Endothelial cell of umbilical vein (primary cell): Measurements from ENCODE around the gene LCOR. TPM values are rescaled to one million over a fixed set of nuclear protein-coding genes. Genes with fewer than 3 reads are reported as not detected.

Experiments
- BruUV-seq: library from RNA; stranded (reverse); fragments of 400-500 nt; replicated peaks from 2 replicates; lab custom pipeline; 2021; lab: Mats Ljungman, UMichigan
- CTCF ChIA-PET: fragments of 300-600, 350-600 bp; sonication (Branson Sonifier 250); formaldehyde crosslinking; loops from one replicate; lab custom pipeline; 2021; ENCODE audit warnings: antibody characterized with exemption, inconsistent platforms; lab: Charles Lee
- POLR2A ChIA-PET: fragments of 300-600, 350-600 bp; sonication (Branson Sonifier 250); formaldehyde crosslinking; loops from one replicate; lab custom pipeline; 2021; ENCODE audit warnings: antibody characterized with exemption, inconsistent platforms; lab: Charles Lee
- DNase-seq: peaks from one replicate; pipeline ENCODE4 v3.0.0-alpha.2; 2011; ENCODE audit warnings: low read depth, low spot score
- FAIRE-seq: peaks from 2 replicates; lab custom pipeline; 2011; peaks lifted over from hg19 to GRCh38; lab: Jason Lieb, UNC
- H2AFZ ChIP-seq: 2 replicates; pipeline ENCODE4 v1.6.0; 2012; ENCODE audit warnings: low read depth, low read length, control low read depth, inconsistent platforms
- H3K27ac ChIP-seq: 2 replicates; pipeline ENCODE4 v1.5.1; 2011; ENCODE audit warnings: low read depth, mild to moderate bottlenecking, control low read depth, low read length, moderate library complexity; ENCODE audit not compliant: insufficient read depth
- H3K27me3 ChIP-seq, 2 experiments: 2 replicates each; pipeline versions ENCODE4 v1.6.0 to v1.6.1; 2011; ENCODE audit warnings: low read length in 2 of 2, mixed read lengths in 1 of 2; ENCODE audit not compliant: control insufficient read depth in 2 of 2, insufficient read depth in 2 of 2
- H3K36me3 ChIP-seq, 2 experiments: 2 replicates in 1 of 2; 3 replicates in 1 of 2; pipeline ENCODE4 v1.5.1; 2011; ENCODE audit warnings: low read length in 2 of 2, mild to moderate bottlenecking in 1 of 2, moderate library complexity in 1 of 2; ENCODE audit not compliant: control insufficient read depth in 2 of 2, insufficient read depth in 2 of 2; ENCODE audit errors: extremely low read depth in 1 of 2
- H3K4me1 ChIP-seq: 3 replicates; pipeline ENCODE4 v1.5.1; 2011; ENCODE audit warnings: mild to moderate bottlenecking, low read length; ENCODE audit not compliant: control insufficient read depth, insufficient read depth; ENCODE audit errors: extremely low read depth
- H3K4me2 ChIP-seq: 2 replicates; pipeline ENCODE4 v1.6.1; 2011; ENCODE audit warnings: low read length, control low read depth, mixed read lengths; ENCODE audit not compliant: insufficient read depth
- H3K4me3 ChIP-seq, 3 experiments: fragments of 200-600 bp in 1 of 3; sonication (generic), shearing (Covaris generic) in 1 of 3; replicated peaks in 1 of 3; 2 replicates each; pipeline ENCODE4 v1.5.1; 2011 to 2016; ENCODE audit warnings: control low read depth in 3 of 3, low read length in 3 of 3, mild to moderate bottlenecking in 2 of 3, inconsistent platforms in 1 of 3, low read depth in 1 of 3, moderate library complexity in 1 of 3; ENCODE audit not compliant: insufficient read depth in 1 of 3
- H3K79me2 ChIP-seq: 2 replicates; pipeline ENCODE4 v1.6.0; 2012; ENCODE audit warnings: low read length, inconsistent platforms; ENCODE audit not compliant: control insufficient read depth, insufficient read depth
- H3K9ac ChIP-seq: replicated peaks from 2 replicates; pipeline ENCODE3; 2011; ENCODE audit warnings: low read length, control low read depth; ENCODE audit not compliant: insufficient read depth; ENCODE audit errors: extremely low read depth
- H3K9me1 ChIP-seq: replicated peaks from 3 replicates; pipeline ENCODE4 v1.6.0; 2011; ENCODE audit warnings: mild to moderate bottlenecking, low read length; ENCODE audit not compliant: control insufficient read depth, insufficient read depth; ENCODE audit errors: extremely low read depth
- H3K9me3 ChIP-seq: replicated peaks from 2 replicates; pipeline ENCODE4 v1.5.1; 2012; ENCODE audit warnings: low read length, inconsistent platforms; ENCODE audit not compliant: control insufficient read depth, insufficient read depth
- H4K20me1 ChIP-seq: replicated peaks from 2 replicates; pipeline ENCODE3; 2011; ENCODE audit warnings: mild to moderate bottlenecking, low read length; ENCODE audit not compliant: control insufficient read depth, insufficient read depth; ENCODE audit errors: extremely low read depth
- FOS ChIP-seq: IDR thresholded peaks from 2 replicates; pipeline ENCODE4 v1.6.1; 2011; ENCODE audit warnings: mild to moderate bottlenecking, low read length, moderate library complexity, borderline replicate concordance; ENCODE audit not compliant: insufficient read depth
- JUN ChIP-seq: IDR thresholded peaks from 2 replicates; pipeline ENCODE4 v1.6.1; 2011; ENCODE audit warnings: borderline replicate concordance, low read depth; ENCODE audit not compliant: insufficient read length, insufficient read depth
- MYC ChIP-seq: IDR thresholded peaks from one replicate; pipeline ENCODE4 v1.6.1; 2011; ENCODE audit warnings: mild to moderate bottlenecking, low read depth, low read length
- POLR2AphosphoS5 ChIP-seq: IDR thresholded peaks from 2 replicates; pipeline ENCODE4 v1.6.1; 2012; ENCODE audit warnings: low read depth, mild to moderate bottlenecking, control low read depth, low read length, moderate library complexity; ENCODE audit not compliant: insufficient read depth
- dilution Hi-C: fragments of 300-500 bp; cut with MboI; formaldehyde crosslinking; loops from one replicate; pipeline ENCODE4 v1.15.0; 2019; ENCODE audit warnings: low sequenced_read_pairs; ENCODE audit not compliant: extremely low pct_ligation_motif_present
- intact Hi-C: fragments of 100-400 bp; cut with micrococcal nuclease; formaldehyde crosslinking; loops from one replicate; pipeline ENCODE4 v1.10.0; 2022
- polyA plus RNA-seq, 4 experiments: library from polyadenylated mRNA; depleted of rRNA in 3 of 4; stranded (reverse) in 3 of 4; unstranded in 1 of 4; fragments of >200 nt; gene quantifications; 2 replicates each; pipeline versions ENCODE4 v1.2.1 to v1.2.3, GENCODE V29; 2011 to 2012; ENCODE audit warnings: missing spikeins in 1 of 4
- total RNA-seq: library from RNA; stranded (reverse); gene quantifications from 2 replicates; pipeline ENCODE4 v1.2.3, GENCODE V29; 2021
- TF ChIP-seq, protein P1 (sequence below), 2 donors: IDR thresholded peaks; 1 replicate in 1 of 2; 2 replicates in 1 of 2; pipeline ENCODE4 v1.5.1; 2011; ENCODE audit warnings: low read length in 2 of 2, mild to moderate bottlenecking in 2 of 2, moderate library complexity in 2 of 2, control low read depth in 1 of 2, inconsistent platforms in 1 of 2, low read depth in 1 of 2; ENCODE audit not compliant: insufficient read depth in 1 of 2; ENCODE audit errors: extremely low read depth in 1 of 2

LCOR gene
- total and polyA plus RNA-seq, 2 donors (not counting 3 experiments of a cell fraction or from before 2014, with no cell fraction given) = 11.6 to 39.0 TPM

GRCh38 chr10:96913906-96914305 lies 81.8 kb downstream of the LCOR start:
- BruUV-seq = no TSS peak
- POLR2A ChIA-PET = no interaction called here
- CTCF ChIA-PET = interaction anchor here (0.6 to 0.7 kb wide), 2 partner anchors 35 to 335 kb away, joined by 3 read pairs; no protein-coding TSS in a partner anchor
- no peak overlapping the region for H3K9ac ChIP-seq
- no peak overlapping the region for H3K27ac ChIP-seq
- H3K27me3 ChIP-seq = no peaks in the 10 kb centered on the region
- no peaks in the 10 kb centered on the region for H4K20me1 ChIP-seq
- intact Hi-C loops (loop anchor here (5.0 kb wide), 1 partner anchor 82 kb away; the partner anchor contains the start of gene LCOR), dilution Hi-C loops (no loop called here)
- H3K79me2 ChIP-seq = peaks cover 16% of the 10 kb centered on the region
- no peak overlapping the region for H3K4me2 ChIP-seq
- no peaks in the 10 kb centered on the region for H3K9me1 ChIP-seq
- no peak overlapping the region for H3K4me3 ChIP-seq
- FAIRE-seq (no peak), DNase-seq (no peak)
- TF ChIP-seq, protein P1, sequence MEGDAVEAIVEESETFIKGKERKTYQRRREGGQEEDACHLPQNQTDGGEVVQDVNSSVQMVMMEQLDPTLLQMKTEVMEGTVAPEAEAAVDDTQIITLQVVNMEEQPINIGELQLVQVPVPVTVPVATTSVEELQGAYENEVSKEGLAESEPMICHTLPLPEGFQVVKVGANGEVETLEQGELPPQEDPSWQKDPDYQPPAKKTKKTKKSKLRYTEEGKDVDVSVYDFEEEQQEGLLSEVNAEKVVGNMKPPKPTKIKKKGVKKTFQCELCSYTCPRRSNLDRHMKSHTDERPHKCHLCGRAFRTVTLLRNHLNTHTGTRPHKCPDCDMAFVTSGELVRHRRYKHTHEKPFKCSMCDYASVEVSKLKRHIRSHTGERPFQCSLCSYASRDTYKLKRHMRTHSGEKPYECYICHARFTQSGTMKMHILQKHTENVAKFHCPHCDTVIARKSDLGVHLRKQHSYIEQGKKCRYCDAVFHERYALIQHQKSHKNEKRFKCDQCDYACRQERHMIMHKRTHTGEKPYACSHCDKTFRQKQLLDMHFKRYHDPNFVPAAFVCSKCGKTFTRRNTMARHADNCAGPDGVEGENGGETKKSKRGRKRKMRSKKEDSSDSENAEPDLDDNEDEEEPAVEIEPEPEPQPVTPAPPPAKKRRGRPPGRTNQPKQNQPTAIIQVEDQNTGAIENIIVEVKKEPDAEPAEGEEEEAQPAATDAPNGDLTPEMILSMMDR (IDR thresholded peaks at IDR 0.05; ENCODE audit: extremely low read depth in 1 of 2, insufficient read depth in 1 of 2, low read depth in 1 of 2, low read length in 2 of 2) = no peak
- no peak for TF ChIP-seq JUN
- no peak for TF ChIP-seq FOS
- TF ChIP-seq POLR2AphosphoS5 = no peak
- H3K9me3 ChIP-seq = no peaks in the 10 kb centered on the region
- H3K4me1 ChIP-seq = no peaks in the 10 kb centered on the region
- H3K36me3 ChIP-seq = peaks cover 0 to 3% of the 10 kb centered on the region in 2 experiments
- no peak overlapping the region for H2AFZ ChIP-seq

- intact Hi-C loops = no loop called here
Observed at GRCh38 chr10:96917628-96918027, 85.5 kb downstream of the LCOR start.

More at GRCh38 chr10:96917628-96918027, 85.5 kb downstream of the LCOR start:
- H4K20me1 ChIP-seq = no peaks in the 10 kb centered on the region
- H3K36me3 ChIP-seq = peaks cover 0 to 3% of the 10 kb centered on the region in 2 experiments
- H3K4me2 ChIP-seq = no peak overlapping the region
- H3K27ac ChIP-seq = no peak overlapping the region
- no peaks in the 10 kb centered on the region for H3K27me3 ChIP-seq
- no peak for FAIRE-seq
- H3K79me2 ChIP-seq = peaks cover 28% of the 10 kb centered on the region
- dilution Hi-C loops = no loop called here
- BruUV-seq = no TSS peak
- POLR2A ChIA-PET = interaction anchor here (0.6 kb wide), 1 partner anchor 300 kb away, joined by 7 read pairs; no protein-coding TSS in a partner anchor
- CTCF ChIA-PET = no interaction called here
- H3K4me1 ChIP-seq = no peaks in the 10 kb centered on the region
- no peaks in the 10 kb centered on the region for H3K9me1 ChIP-seq
- no peak overlapping the region for H3K4me3 ChIP-seq
- H2AFZ ChIP-seq = no peak overlapping the region
- DNase-seq = no peak
- H3K9ac ChIP-seq = no peak overlapping the region
- H3K9me3 ChIP-seq = no peaks in the 10 kb centered on the region
- TF ChIP-seq, protein P1 (IDR thresholded peaks at IDR 0.05; ENCODE audit: extremely low read depth in 1 of 2, insufficient read depth in 1 of 2, low read depth in 1 of 2, low read length in 2 of 2) = no peak
- TF ChIP-seq MYC = no peak
